Stomach (tissue), 9 donors: ENCODE results near the gene VEGFA. TPM values are rescaled to one million over a fixed set of nuclear protein-coding genes. Genes with fewer than 3 reads are reported as not detected.
A peak's percentile ranks its signal among the peaks of the same experiment; 100 is the strongest.

Source experiments
- DNase-seq, 2 donors: peaks; one replicate each; pipeline versions ENCODE4 v3.0.0 to v3.0.0-alpha.2; 2013 to 2019
- H3K27ac ChIP-seq, 5 donors: fragments of 200-600 bp in 4 of 5; sonication (generic) in 4 of 5; one replicate each; pipeline ENCODE4 v1.5.1; 2013 to 2019; ENCODE audit warnings: mild to moderate bottlenecking in 1 of 5, moderate library complexity in 1 of 5
- H3K27me3 ChIP-seq, 3 donors: fragments of 200-600 bp; sonication (generic); one replicate each; pipeline ENCODE4 v1.5.1; 2017 to 2019; ENCODE audit warnings: mixed run types in 1 of 3
- H3K36me3 ChIP-seq, 4 donors: fragments of 200-600 bp; sonication (generic); 1 replicate in 3 of 4; 2 replicates in 1 of 4; pipeline ENCODE4 v1.5.1; 2016 to 2019
- H3K4me1 ChIP-seq, 4 donors: fragments of 200-600 bp; sonication (generic); one replicate each; pipeline ENCODE4 v1.5.1; 2016 to 2019
- H3K4me3 ChIP-seq, 4 donors: fragments of 200-600 bp; sonication (generic) in 3 of 4; one replicate each; pipeline ENCODE4 v1.5.1; 2016 to 2019; ENCODE audit warnings: mild to moderate bottlenecking in 1 of 4
- H3K9me3 ChIP-seq, 4 donors: fragments of 200-600 bp; sonication (generic); one replicate each; pipeline ENCODE4 v1.5.1; 2016 to 2019
- CTCF ChIP-seq, 7 experiments: fragments of 450-650 bp in 4 of 7; fragments of 200-600 bp in 3 of 7; sonication (generic) in 3 of 7; IDR thresholded peaks; one replicate each; pipeline ENCODE4 v1.5.1; 2016 to 2019; ENCODE audit warnings: antibody characterized with exemption in 7 of 7, control low read depth in 2 of 7, mild to moderate bottlenecking in 1 of 7
- EP300 ChIP-seq: sonication (generic); formaldehyde crosslinking; IDR thresholded peaks from one replicate; pipeline ENCODE4 v1.6.1; 2017; ENCODE audit warnings: antibody characterized with exemption
- POLR2A ChIP-seq, 4 donors: fragments of 450-650 bp; IDR thresholded peaks; one replicate each; pipeline ENCODE4 v1.6.1; 2016; ENCODE audit warnings: antibody characterized with exemption in 4 of 4, control low read depth in 2 of 4, mild to moderate bottlenecking in 1 of 4, moderate library complexity in 1 of 4
- POLR2AphosphoS5 ChIP-seq, 3 donors: sonication (generic); formaldehyde crosslinking; IDR thresholded peaks; one replicate each; pipeline ENCODE4 v1.6.1; 2016; ENCODE audit warnings: antibody characterized with exemption in 3 of 3
- WGBS, 5 donors: extraction: QIAGEN DNeasy Blood & Tissue Kit in 3 of 5; methylation state at CpG; one replicate each; pipeline versions ENCODE4 v1.1.5 to v1.1.7; 2013 to 2018; 5-methylcytosine and 5-hydroxymethylcytosine counted together
- intact Hi-C: fragments of 100-400 bp; cut with DNase I; formaldehyde crosslinking; loops from one replicate; pipeline ENCODE4 v1.15.1; 2023; ENCODE audit warnings: low total_unique reads
- polyA plus RNA-seq, 3 donors: library from polyadenylated mRNA; stranded (reverse); fragments of 200-250 nt; gene quantifications; one replicate each; pipeline ENCODE4 v1.2.3, GENCODE V29; 2013
- total RNA-seq, 5 donors: library from RNA; depleted of rRNA; stranded (reverse); fragments of >200 nt; gene quantifications; one replicate each; pipeline versions ENCODE4 v1.1.0 to v1.2.3, GENCODE V29; 2014 to 2016
- donor health status: healthy with polysubstance abuse.
- donor health status: Bipolar disorder and iron deficiency.
- donor health status: healthy.

The VEGFA gene
- total and polyA plus RNA-seq, 8 donors, result 28.6 to 438 (median 235) TPM

- intact Hi-C loops, result no loop called here
- TF ChIP-seq CTCF (IDR thresholded peaks at IDR 0.05) (no peak), POLR2A (IDR thresholded peaks at IDR 0.05) (no peak), EP300 (no peak), POLR2AphosphoS5 (IDR thresholded peaks at IDR 0.05) (no peak)
- DNase-seq, result no peak
- Histone ChIP-seq H3K27me3 (no peaks in the 10 kb centered on the region), H3K9me3 (no peaks in the 10 kb centered on the region), H3K4me3 (no peak overlapping the region), H3K4me1 (peaks cover 0 to 12% (median 5%) of the 10 kb centered on the region in 4 donors), H3K36me3 (no peaks in the 10 kb centered on the region), H3K27ac (no peak overlapping the region)
- 47 to 80% (median 56%) methylated on average over 2 of the region's 2 CpGs for WGBS, 5 donors
Measured at GRCh38 chr6:43741829-43742228, 28.2 kb upstream of the VEGFA start.

- 86 to 92% (median 89%) methylated on average over 3 of the region's 3 CpGs for WGBS, 5 donors
- intact Hi-C loops, result no loop called here
- Histone ChIP-seq H3K27ac (no peak overlapping the region), H3K27me3 (no peaks in the 10 kb centered on the region), H3K4me3 (no peak overlapping the region), H3K36me3 (no peaks in the 10 kb centered on the region), H3K9me3 (no peaks in the 10 kb centered on the region), H3K4me1 (peaks cover 0 to 8% (median 5%) of the 10 kb centered on the region in 4 donors)
- TF ChIP-seq CTCF (IDR thresholded peaks at IDR 0.05), result no peak
- no peak for TF ChIP-seq POLR2AphosphoS5 (IDR thresholded peaks at IDR 0.05)
- TF ChIP-seq POLR2A (IDR thresholded peaks at IDR 0.05), result no peak
- TF ChIP-seq EP300, result no peak
- peak in 1 of 2 donors; percentile 3 for DNase-seq
Measured at GRCh38 chr6:43742285-43742684, 27.7 kb upstream of the VEGFA start.

- 71 to 80% (median 76%) methylated on average over 9 of the region's 9 CpGs for WGBS, 5 donors
- H3K4me3 ChIP-seq, result no peak overlapping the region
- intact Hi-C loops, result no loop called here
- H3K27ac ChIP-seq, result no peak overlapping the region
- H3K36me3 ChIP-seq, result no peaks in the 10 kb centered on the region
- no peaks in the 10 kb centered on the region for H3K9me3 ChIP-seq
- H3K4me1 ChIP-seq, result peaks cover 0 to 5% (median 2%) of the 10 kb centered on the region in 4 donors
- H3K27me3 ChIP-seq, result no peaks in the 10 kb centered on the region
- DNase-seq, result peak in 1 of 2 donors; percentile 71
- TF ChIP-seq POLR2AphosphoS5 (IDR thresholded peaks at IDR 0.05), result no peak
- TF ChIP-seq EP300, result no peak
- no peak for TF ChIP-seq CTCF (IDR thresholded peaks at IDR 0.05)
- no peak for TF ChIP-seq POLR2A (IDR thresholded peaks at IDR 0.05)
Measured at GRCh38 chr6:43742931-43743632, 26.9 kb upstream of the VEGFA start.

GRCh38 chr6:43743682-43744381, 26.2 kb upstream of the VEGFA start:
- Histone ChIP-seq H3K27me3 (no peaks in the 10 kb centered on the region), H3K27ac (no peak overlapping the region), H3K4me3 (no peak overlapping the region), H3K4me1 (peaks cover 0 to 5% (median 2%) of the 10 kb centered on the region in 4 donors), H3K36me3 (no peaks in the 10 kb centered on the region), H3K9me3 (no peaks in the 10 kb centered on the region)
- peak in 1 of 2 donors; percentile 1 for DNase-seq
- intact Hi-C loops, result no loop called here
- 66 to 90% (median 82%) methylated on average over 5 of the region's 5 CpGs for WGBS, 5 donors
- TF ChIP-seq POLR2AphosphoS5 (IDR thresholded peaks at IDR 0.05) (no peak), POLR2A (IDR thresholded peaks at IDR 0.05) (no peak), CTCF (IDR thresholded peaks at IDR 0.05) (no peak), EP300 (no peak)
